ENCODE measurements around the gene LRPAP1. TPM values are rescaled to one million over a fixed set of nuclear protein-coding genes. Genes with fewer than 3 reads are reported as not detected.

The LRPAP1 gene
- total RNA-seq, 1 donor from 2014 or later: 152 TPM

DNA sequence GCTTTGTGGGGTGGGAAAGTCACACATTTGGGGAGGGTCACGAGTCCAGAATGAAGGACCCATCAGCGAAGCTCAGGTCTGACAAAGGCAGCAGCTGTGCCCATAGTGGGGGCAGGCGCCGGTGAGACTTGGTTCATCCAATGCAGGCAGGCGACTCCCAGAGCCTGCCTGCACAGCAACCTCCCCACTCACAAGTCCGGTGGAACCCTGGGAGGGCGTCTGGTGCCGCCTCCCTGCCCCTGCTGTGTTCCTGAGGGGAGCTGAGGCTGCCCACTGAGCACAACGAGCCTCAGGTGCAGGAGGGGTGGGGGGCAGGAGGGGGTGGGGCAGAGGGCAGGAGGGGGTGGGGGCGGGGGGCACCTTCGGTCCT is 13.7 kb downstream of the LRPAP1 start:
- Mint-ChIP-seq H3K9me3 (no peaks in the 10 kb centered on the region), H3K4me1 (ENCODE audit: unreplicated experiment) (no peaks in the 10 kb centered on the region), H3K27ac (no peak overlapping the region), H3K4me3 (no peak overlapping the region), H3K27me3 (no peaks in the 10 kb centered on the region), H3K36me3 (no peaks in the 10 kb centered on the region)
- no peak for DNase-seq (ENCODE audit: extremely low spot score, unreplicated experiment)
- TF ChIP-seq, protein P1, sequence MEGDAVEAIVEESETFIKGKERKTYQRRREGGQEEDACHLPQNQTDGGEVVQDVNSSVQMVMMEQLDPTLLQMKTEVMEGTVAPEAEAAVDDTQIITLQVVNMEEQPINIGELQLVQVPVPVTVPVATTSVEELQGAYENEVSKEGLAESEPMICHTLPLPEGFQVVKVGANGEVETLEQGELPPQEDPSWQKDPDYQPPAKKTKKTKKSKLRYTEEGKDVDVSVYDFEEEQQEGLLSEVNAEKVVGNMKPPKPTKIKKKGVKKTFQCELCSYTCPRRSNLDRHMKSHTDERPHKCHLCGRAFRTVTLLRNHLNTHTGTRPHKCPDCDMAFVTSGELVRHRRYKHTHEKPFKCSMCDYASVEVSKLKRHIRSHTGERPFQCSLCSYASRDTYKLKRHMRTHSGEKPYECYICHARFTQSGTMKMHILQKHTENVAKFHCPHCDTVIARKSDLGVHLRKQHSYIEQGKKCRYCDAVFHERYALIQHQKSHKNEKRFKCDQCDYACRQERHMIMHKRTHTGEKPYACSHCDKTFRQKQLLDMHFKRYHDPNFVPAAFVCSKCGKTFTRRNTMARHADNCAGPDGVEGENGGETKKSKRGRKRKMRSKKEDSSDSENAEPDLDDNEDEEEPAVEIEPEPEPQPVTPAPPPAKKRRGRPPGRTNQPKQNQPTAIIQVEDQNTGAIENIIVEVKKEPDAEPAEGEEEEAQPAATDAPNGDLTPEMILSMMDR (conservative IDR thresholded peaks at IDR 0.05): no peak

DNA sequence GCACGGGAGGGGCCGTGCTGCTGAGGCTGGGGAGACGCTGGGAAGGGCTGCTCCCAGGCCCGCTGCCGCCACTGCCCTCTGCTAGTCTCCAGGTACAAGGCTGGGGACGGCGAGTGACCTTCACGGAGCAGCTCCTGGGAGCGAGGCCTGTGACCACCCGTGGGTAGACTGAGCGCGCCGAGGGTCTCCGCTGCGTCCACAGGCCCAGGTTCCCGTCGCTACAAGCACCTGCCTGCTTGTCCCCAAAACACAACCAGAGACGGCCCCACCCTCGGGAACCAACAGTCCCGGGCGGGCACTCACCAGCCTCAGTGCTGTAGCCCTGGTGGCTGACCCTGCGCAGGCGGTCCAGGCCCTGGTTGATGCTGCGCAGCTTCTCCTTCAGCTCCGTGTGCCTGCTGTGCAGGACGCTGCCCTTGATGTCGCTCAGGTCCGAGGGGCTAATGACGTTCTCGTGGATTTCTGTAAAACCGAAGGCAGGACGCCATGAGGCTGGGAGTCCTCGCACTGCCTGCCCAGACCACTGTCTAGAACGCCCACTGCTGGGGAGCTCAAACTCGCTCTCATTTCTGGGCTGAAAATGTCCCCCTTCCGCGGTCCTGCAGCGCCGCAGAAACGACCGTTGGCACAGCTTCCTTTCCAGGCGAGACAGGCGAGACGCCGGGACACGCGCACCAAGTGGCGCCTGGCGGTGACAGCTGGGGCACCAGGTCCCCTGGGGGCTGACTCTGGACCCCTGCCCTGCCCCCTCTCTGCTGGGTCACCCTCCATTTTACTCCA is 14.3 kb downstream of the LRPAP1 start:
- no peak overlapping the region for H3K4me3 Mint-ChIP-seq
- no peaks in the 10 kb centered on the region for H3K9me3 Mint-ChIP-seq
- peaks cover 2% of the 10 kb centered on the region for H3K36me3 Mint-ChIP-seq

GRCh38 chr4:3516836-3517730 is 15.1 kb downstream of the LRPAP1 start:
- TF ChIP-seq, protein P1 (conservative IDR thresholded peaks at IDR 0.05): no peak
- no peaks in the 10 kb centered on the region for H3K9me3 Mint-ChIP-seq
- no peak for DNase-seq (ENCODE audit: extremely low spot score, unreplicated experiment)
- peaks cover 7% of the 10 kb centered on the region for H3K36me3 Mint-ChIP-seq
- H3K4me1 Mint-ChIP-seq (ENCODE audit: unreplicated experiment): no peaks in the 10 kb centered on the region
- H3K27me3 Mint-ChIP-seq: no peaks in the 10 kb centered on the region
- H3K27ac Mint-ChIP-seq: no peak overlapping the region
- H3K4me3 Mint-ChIP-seq: no peak overlapping the region

More for the DNA sequence above, 14.3 kb downstream of the LRPAP1 start:
- Mint-ChIP-seq H3K4me1 (ENCODE audit: unreplicated experiment) (no peaks in the 10 kb centered on the region), H3K27ac (no peak overlapping the region), H3K27me3 (no peaks in the 10 kb centered on the region)
- no peak for DNase-seq (ENCODE audit: extremely low spot score, unreplicated experiment)
- TF ChIP-seq, protein P1 (conservative IDR thresholded peaks at IDR 0.05): no peak

- H3K9me3 Mint-ChIP-seq: no peaks in the 10 kb centered on the region
- TF ChIP-seq, protein P1 (conservative IDR thresholded peaks at IDR 0.05): no peak
- no peak overlapping the region for H3K4me3 Mint-ChIP-seq
- H3K27ac Mint-ChIP-seq: no peak overlapping the region
- DNase-seq (ENCODE audit: extremely low spot score, unreplicated experiment): no peak
- H3K36me3 Mint-ChIP-seq: peaks cover 9% of the 10 kb centered on the region
- H3K4me1 Mint-ChIP-seq (ENCODE audit: unreplicated experiment): no peaks in the 10 kb centered on the region
- H3K27me3 Mint-ChIP-seq: no peaks in the 10 kb centered on the region
These were observed 16.0 kb downstream of the LRPAP1 start for GRCh38 chr4:3516061-3516835.

DNA sequence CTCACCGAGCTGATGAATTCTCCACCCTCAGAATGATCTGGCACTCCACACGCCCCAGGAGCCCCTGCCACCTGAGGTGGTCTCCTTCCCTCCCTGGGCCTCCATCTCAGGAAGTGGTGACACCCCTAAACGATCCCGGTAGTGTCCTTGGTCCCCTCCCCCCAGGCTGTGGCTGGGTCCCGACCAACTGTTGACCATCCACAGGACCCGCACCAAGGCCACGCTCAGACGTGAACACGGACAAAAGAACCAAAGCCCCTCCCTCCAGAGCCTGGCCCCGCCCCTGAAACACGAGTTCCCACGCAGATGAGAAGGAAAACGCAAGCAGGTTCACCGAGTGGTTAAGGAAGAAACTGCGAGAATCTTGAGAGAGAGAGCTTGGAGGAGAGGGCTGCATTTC is 16.6 kb downstream of the LRPAP1 start:
- Mint-ChIP-seq H3K4me1 (ENCODE audit: unreplicated experiment) (no peaks in the 10 kb centered on the region), H3K36me3 (peaks cover 14% of the 10 kb centered on the region), H3K9me3 (no peaks in the 10 kb centered on the region), H3K4me3 (no peak overlapping the region), H3K27ac (no peak overlapping the region), H3K27me3 (no peaks in the 10 kb centered on the region)
- DNase-seq (ENCODE audit: extremely low spot score, unreplicated experiment): no peak
- TF ChIP-seq, protein P1 (conservative IDR thresholded peaks at IDR 0.05): no peak
